IPS DF 6.9 (cell line): ENCODE results near the gene PIK3AP1.

ENCODE experiments used
- DNase-seq: peaks from one replicate; pipeline ENCODE4 v3.0.0-alpha.2; 2013; ENCODE audit warnings: low read depth, low spot score
- H3K27ac ChIP-seq: one replicate; pipeline ENCODE4 v1.5.1; 2013; ENCODE audit warnings: low read length, control low read depth
- H3K27me3 ChIP-seq: 2 replicates; pipeline ENCODE4 v1.6.1; 2013; ENCODE audit warnings: mild to moderate bottlenecking, low read length; ENCODE audit not compliant: control insufficient read depth, insufficient read depth
- H3K36me3 ChIP-seq: 2 replicates; pipeline ENCODE4 v1.6.1; 2013; ENCODE audit warnings: low read length; ENCODE audit not compliant: control insufficient read depth, insufficient read depth
- H3K4me1 ChIP-seq: 2 replicates; pipeline ENCODE4 v1.6.1; 2013; ENCODE audit warnings: low read length; ENCODE audit not compliant: control insufficient read depth, insufficient read depth
- H3K4me3 ChIP-seq: 2 replicates; pipeline ENCODE4 v1.5.1; 2013; ENCODE audit warnings: mild to moderate bottlenecking, low read length
- H3K9me3 ChIP-seq: 2 replicates; pipeline ENCODE4 v1.6.1; 2013; ENCODE audit warnings: low read length, inconsistent platforms; ENCODE audit not compliant: control insufficient read depth, insufficient read depth
- WGBS: extraction: QIAGEN DNeasy Blood & Tissue Kit; methylation state at CpG from one replicate; pipeline ENCODE4 v1.1.7; 2013; ENCODE audit warnings: mixed read lengths, missing lambda C conversion rate; ENCODE audit not compliant: insufficient read length, insufficient coverage; 5-methylcytosine and 5-hydroxymethylcytosine counted together

The PIK3AP1 gene

GRCh38 chr10:96658844-96659243, 61.5 kb downstream of the PIK3AP1 start:
- Histone ChIP-seq H3K4me1 (no peaks in the 10 kb centered on the region), H3K27me3 (no peaks in the 10 kb centered on the region), H3K9me3 (no peaks in the 10 kb centered on the region), H3K27ac (no peak overlapping the region), H3K4me3 (no peak overlapping the region), H3K36me3 (no peaks in the 10 kb centered on the region)
- no peak for DNase-seq
- no CpG with 5 or more reads among the region's 3 CpGs for WGBS

- DNase-seq: no peak
- Histone ChIP-seq H3K4me1 (no peaks in the 10 kb centered on the region), H3K27me3 (no peaks in the 10 kb centered on the region), H3K9me3 (no peaks in the 10 kb centered on the region), H3K4me3 (no peak overlapping the region), H3K27ac (no peak overlapping the region), H3K36me3 (no peaks in the 10 kb centered on the region)
- no CpG with 5 or more reads among the region's 1 CpG for WGBS
Observed at GRCh38 chr10:96657385-96657784, 62.9 kb downstream of the PIK3AP1 start.

DNA sequence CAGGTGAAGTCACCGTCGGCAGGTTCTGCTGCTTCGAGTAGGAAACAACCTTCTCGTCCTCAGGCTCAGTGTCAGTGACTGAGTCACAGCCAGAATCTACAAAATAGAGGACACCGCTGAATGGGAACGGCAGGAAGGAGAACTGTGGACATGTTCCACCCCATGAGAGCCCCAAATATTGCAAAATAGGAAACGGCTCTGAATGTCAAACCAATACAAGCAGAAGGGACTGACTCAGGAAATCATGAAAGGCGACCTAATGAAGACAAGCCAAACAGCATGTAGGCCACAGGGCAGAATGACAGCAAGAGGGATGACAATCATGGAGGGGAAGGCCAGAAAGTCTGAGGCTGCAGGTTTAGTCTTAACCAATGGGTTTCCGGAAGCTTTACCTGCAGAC, 63.5 kb downstream of the PIK3AP1 start:
- H3K9me3 ChIP-seq: no peaks in the 10 kb centered on the region
- H3K4me3 ChIP-seq: no peak overlapping the region
- no peak overlapping the region for H3K27ac ChIP-seq
- WGBS: no CpG with 5 or more reads among the region's 9 CpGs
- H3K27me3 ChIP-seq: no peaks in the 10 kb centered on the region
- DNase-seq: no peak
- H3K4me1 ChIP-seq: no peaks in the 10 kb centered on the region
- H3K36me3 ChIP-seq: no peaks in the 10 kb centered on the region

DNA sequence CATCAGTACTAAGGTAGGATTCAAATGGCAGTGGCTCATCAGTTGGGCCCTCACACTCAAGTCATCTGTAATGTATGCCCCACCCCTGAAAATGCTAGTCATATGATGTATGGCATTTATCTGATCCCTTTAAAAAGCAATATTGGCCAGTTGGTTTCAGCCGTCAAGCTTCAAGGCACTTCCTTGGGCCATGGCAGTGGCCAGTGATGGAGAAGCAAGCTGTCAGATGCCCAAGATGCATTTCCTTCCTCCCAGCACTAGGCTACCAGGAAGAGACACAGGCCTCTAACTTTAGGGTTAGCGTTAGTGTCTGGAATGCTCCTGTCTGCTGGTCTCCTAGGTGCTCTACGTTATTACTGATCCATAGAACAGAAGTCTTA, 64.1 kb downstream of the PIK3AP1 start:
- WGBS: no CpG with 5 or more reads among the region's 3 CpGs
- Histone ChIP-seq H3K4me3 (no peak overlapping the region), H3K36me3 (no peaks in the 10 kb centered on the region), H3K27me3 (no peaks in the 10 kb centered on the region), H3K27ac (no peak overlapping the region), H3K9me3 (no peaks in the 10 kb centered on the region), H3K4me1 (no peaks in the 10 kb centered on the region)
- DNase-seq: no peak

GRCh38 chr10:96655461-96656197, 64.7 kb downstream of the PIK3AP1 start:
- Histone ChIP-seq H3K4me3 (no peak overlapping the region), H3K9me3 (no peaks in the 10 kb centered on the region), H3K27ac (no peak overlapping the region), H3K27me3 (no peaks in the 10 kb centered on the region), H3K36me3 (no peaks in the 10 kb centered on the region), H3K4me1 (no peaks in the 10 kb centered on the region)
- no CpG with 5 or more reads among the region's 7 CpGs for WGBS
- DNase-seq: no peak

- Histone ChIP-seq H3K27me3 (no peaks in the 10 kb centered on the region), H3K9me3 (no peaks in the 10 kb centered on the region), H3K4me1 (no peaks in the 10 kb centered on the region), H3K36me3 (no peaks in the 10 kb centered on the region), H3K27ac (no peak overlapping the region), H3K4me3 (no peak overlapping the region)
- no CpG with 5 or more reads among the region's 8 CpGs for WGBS
- DNase-seq: no peak
Observed at GRCh38 chr10:96651998-96652431, 68.3 kb downstream of the PIK3AP1 start.

DNA sequence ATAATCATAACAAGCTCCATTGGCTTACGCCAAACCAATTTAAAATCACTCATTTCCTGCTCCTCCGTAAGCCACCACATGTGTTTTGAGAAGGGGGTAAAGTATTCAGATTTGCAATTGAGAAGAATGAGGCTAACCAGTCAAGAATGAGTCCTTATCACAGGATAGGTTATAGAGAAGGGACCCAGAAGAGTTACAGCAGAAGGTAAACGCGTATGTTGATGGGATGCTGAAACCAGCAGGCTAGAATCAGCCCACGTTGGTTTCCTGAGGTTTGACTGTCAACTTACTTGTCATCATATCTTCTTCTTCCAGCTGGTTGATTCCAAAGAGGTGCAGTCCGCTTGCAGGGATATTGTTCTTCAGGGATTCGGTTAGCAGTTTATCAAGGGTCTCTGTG, 69.4 kb downstream of the PIK3AP1 start:
- no peaks in the 10 kb centered on the region for H3K27me3 ChIP-seq
- H3K4me1 ChIP-seq: no peaks in the 10 kb centered on the region
- no peaks in the 10 kb centered on the region for H3K36me3 ChIP-seq
- no peak overlapping the region for H3K27ac ChIP-seq
- no peaks in the 10 kb centered on the region for H3K9me3 ChIP-seq
- H3K4me3 ChIP-seq: no peak overlapping the region
- no CpG with 5 or more reads among the region's 7 CpGs for WGBS
- DNase-seq: no peak

- WGBS: no CpG with 5 or more reads among the region's 6 CpGs
- Histone ChIP-seq H3K27me3 (no peaks in the 10 kb centered on the region), H3K36me3 (no peaks in the 10 kb centered on the region), H3K27ac (no peak overlapping the region), H3K4me3 (no peak overlapping the region), H3K9me3 (no peaks in the 10 kb centered on the region), H3K4me1 (no peaks in the 10 kb centered on the region)
- no peak for DNase-seq
Observed at GRCh38 chr10:96648297-96648696, 72.0 kb downstream of the PIK3AP1 start.

GRCh38 chr10:96647466-96647865, 72.8 kb downstream of the PIK3AP1 start:
- H3K4me3 ChIP-seq: no peak overlapping the region
- no peaks in the 10 kb centered on the region for H3K36me3 ChIP-seq
- H3K27ac ChIP-seq: no peak overlapping the region
- WGBS: no CpG with 5 or more reads among the region's 6 CpGs
- H3K9me3 ChIP-seq: no peaks in the 10 kb centered on the region
- DNase-seq: no peak
- H3K27me3 ChIP-seq: no peaks in the 10 kb centered on the region
- H3K4me1 ChIP-seq: no peaks in the 10 kb centered on the region

- WGBS: 100% methylated on average over 2 of the region's 3 CpGs
- Histone ChIP-seq H3K27ac (no peak overlapping the region), H3K4me3 (no peak overlapping the region), H3K27me3 (no peaks in the 10 kb centered on the region), H3K4me1 (no peaks in the 10 kb centered on the region), H3K36me3 (no peaks in the 10 kb centered on the region), H3K9me3 (no peaks in the 10 kb centered on the region)
- DNase-seq: no peak
Observed at GRCh38 chr10:96646751-96647166, 73.6 kb downstream of the PIK3AP1 start.

- Histone ChIP-seq H3K9me3 (no peaks in the 10 kb centered on the region), H3K4me3 (no peak overlapping the region), H3K27me3 (no peaks in the 10 kb centered on the region), H3K27ac (no peak overlapping the region), H3K4me1 (no peaks in the 10 kb centered on the region), H3K36me3 (no peaks in the 10 kb centered on the region)
- DNase-seq: no peak
- no CpG with 5 or more reads among the region's 4 CpGs for WGBS
Observed at GRCh38 chr10:96646301-96646700, 74.0 kb downstream of the PIK3AP1 start.
